ENCODE results near the gene PTRH1. TPM values are rescaled to one million over a fixed set of nuclear protein-coding genes. Genes with fewer than 3 reads are reported as not detected.

The PTRH1 gene
- total and polyA plus RNA-seq, 2 of the 13 experiments (the other 11 are each of a cell fraction or from before 2014, with no cell fraction given), result 4.0 to 10.4 TPM

DNA sequence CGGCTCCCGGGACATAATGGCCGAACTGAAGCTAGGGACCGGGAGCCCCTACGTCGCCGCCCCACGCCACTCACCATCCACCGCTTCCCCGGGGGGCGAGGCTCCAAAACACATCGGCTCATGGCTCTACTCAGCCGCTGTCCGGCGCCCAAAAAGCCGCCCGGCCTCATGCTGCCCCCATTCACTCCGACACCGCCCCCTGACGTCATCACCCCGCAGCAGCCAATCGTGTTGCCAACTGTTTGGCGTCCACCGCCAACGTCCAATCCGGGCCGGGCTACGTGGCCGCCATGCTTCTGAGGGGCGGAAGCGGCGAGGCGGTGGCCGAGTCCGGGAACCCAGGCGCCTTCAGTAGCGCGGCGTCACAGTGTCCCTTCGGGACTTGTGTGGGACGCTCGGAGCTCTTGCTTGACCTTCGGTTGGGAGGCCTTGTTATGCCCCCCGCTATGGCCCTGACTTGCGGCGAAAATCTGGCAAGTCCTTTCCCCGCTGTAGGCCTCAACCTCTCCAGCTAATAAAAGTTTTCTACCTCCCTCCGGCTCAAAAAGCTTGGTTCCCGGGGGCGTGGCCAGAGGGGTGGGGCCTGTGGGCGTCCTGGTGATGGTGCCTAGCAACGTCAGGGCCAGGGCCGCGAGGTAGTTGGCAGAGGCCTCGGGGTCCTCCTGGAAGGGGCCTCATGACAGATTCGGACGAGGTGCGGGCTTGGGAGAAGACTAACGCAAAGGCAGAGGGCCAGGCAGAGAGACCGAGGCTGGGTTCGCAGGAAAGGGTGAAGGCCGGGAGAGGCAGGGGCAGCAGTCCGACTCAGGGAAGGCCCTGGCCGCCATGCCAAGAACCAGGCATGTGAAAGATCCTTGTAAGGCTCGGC lies at the start of gene PTRH1, which contains the start of gene TTC16 (continued):
- TF ChIP-seq, protein P1, sequence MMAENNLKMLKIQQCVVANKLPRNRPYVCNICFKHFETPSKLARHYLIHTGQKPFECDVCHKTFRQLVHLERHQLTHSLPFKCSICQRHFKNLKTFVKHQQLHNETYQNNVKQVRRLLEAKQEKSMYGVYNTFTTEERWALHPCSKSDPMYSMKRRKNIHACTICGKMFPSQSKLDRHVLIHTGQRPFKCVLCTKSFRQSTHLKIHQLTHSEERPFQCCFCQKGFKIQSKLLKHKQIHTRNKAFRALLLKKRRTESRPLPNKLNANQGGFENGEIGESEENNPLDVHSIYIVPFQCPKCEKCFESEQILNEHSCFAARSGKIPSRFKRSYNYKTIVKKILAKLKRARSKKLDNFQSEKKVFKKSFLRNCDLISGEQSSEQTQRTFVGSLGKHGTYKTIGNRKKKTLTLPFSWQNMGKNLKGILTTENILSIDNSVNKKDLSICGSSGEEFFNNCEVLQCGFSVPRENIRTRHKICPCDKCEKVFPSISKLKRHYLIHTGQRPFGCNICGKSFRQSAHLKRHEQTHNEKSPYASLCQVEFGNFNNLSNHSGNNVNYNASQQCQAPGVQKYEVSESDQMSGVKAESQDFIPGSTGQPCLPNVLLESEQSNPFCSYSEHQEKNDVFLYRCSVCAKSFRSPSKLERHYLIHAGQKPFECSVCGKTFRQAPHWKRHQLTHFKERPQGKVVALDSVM (CRISPR knock-in tag; IDR thresholded peaks at IDR 0.05), result no peak; the same call in 1 of the 2 replicates
- TF ChIP-seq ZKSCAN5 (CRISPR knock-in tag; IDR thresholded peaks at IDR 0.05) (no peak), ZNF329 (CRISPR knock-in tag; IDR thresholded peaks at IDR 0.05; ENCODE audit: low read depth) (0 out of 2 replicates have a peak, but pooled peaks have one; percentile 19), ZNF737 (CRISPR knock-in tag; IDR thresholded peaks at IDR 0.05; ENCODE audit: borderline replicate concordance) (no peak), ZNF350 (CRISPR knock-in tag; IDR thresholded peaks at IDR 0.05; ENCODE audit: borderline replicate concordance, low read depth) (no peak; the same call in 1 of the 2 replicates), ZNF337 (CRISPR knock-in tag; IDR thresholded peaks at IDR 0.05; ENCODE audit: borderline replicate concordance, low read depth) (no peak), ZNF674 (CRISPR knock-in tag; IDR thresholded peaks at IDR 0.05; ENCODE audit: low read depth) (no peak), YY1 (IDR thresholded peaks at IDR 0.05; ENCODE audit: insufficient read depth, insufficient replicate concordance, low read depth, low read length) (peak; percentile 100), SMARCE1 (IDR thresholded peaks at IDR 0.05; ENCODE audit: borderline replicate concordance) (no peak), ZNF570 (CRISPR knock-in tag; IDR thresholded peaks at IDR 0.05; ENCODE audit: borderline replicate concordance) (no peak), ZSCAN25 (CRISPR knock-in tag; IDR thresholded peaks at IDR 0.05) (peak; percentile 49; the same call in 1 of the 2 replicates)
- TF ChIP-seq, protein P2, sequence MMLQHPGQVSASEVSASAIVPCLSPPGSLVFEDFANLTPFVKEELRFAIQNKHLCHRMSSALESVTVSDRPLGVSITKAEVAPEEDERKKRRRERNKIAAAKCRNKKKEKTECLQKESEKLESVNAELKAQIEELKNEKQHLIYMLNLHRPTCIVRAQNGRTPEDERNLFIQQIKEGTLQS (CRISPR knock-in tag; IDR thresholded peaks at IDR 0.05), result no peak
- TF ChIP-seq, protein P3, sequence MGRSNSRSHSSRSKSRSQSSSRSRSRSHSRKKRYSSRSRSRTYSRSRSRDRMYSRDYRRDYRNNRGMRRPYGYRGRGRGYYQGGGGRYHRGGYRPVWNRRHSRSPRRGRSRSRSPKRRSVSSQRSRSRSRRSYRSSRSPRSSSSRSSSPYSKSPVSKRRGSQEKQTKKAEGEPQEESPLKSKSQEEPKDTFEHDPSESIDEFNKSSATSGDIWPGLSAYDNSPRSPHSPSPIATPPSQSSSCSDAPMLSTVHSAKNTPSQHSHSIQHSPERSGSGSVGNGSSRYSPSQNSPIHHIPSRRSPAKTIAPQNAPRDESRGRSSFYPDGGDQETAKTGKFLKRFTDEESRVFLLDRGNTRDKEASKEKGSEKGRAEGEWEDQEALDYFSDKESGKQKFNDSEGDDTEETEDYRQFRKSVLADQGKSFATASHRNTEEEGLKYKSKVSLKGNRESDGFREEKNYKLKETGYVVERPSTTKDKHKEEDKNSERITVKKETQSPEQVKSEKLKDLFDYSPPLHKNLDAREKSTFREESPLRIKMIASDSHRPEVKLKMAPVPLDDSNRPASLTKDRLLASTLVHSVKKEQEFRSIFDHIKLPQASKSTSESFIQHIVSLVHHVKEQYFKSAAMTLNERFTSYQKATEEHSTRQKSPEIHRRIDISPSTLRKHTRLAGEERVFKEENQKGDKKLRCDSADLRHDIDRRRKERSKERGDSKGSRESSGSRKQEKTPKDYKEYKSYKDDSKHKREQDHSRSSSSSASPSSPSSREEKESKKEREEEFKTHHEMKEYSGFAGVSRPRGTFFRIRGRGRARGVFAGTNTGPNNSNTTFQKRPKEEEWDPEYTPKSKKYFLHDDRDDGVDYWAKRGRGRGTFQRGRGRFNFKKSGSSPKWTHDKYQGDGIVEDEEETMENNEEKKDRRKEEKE (IDR thresholded peaks at IDR 0.05), result no peak
- TF ChIP-seq, protein P4, sequence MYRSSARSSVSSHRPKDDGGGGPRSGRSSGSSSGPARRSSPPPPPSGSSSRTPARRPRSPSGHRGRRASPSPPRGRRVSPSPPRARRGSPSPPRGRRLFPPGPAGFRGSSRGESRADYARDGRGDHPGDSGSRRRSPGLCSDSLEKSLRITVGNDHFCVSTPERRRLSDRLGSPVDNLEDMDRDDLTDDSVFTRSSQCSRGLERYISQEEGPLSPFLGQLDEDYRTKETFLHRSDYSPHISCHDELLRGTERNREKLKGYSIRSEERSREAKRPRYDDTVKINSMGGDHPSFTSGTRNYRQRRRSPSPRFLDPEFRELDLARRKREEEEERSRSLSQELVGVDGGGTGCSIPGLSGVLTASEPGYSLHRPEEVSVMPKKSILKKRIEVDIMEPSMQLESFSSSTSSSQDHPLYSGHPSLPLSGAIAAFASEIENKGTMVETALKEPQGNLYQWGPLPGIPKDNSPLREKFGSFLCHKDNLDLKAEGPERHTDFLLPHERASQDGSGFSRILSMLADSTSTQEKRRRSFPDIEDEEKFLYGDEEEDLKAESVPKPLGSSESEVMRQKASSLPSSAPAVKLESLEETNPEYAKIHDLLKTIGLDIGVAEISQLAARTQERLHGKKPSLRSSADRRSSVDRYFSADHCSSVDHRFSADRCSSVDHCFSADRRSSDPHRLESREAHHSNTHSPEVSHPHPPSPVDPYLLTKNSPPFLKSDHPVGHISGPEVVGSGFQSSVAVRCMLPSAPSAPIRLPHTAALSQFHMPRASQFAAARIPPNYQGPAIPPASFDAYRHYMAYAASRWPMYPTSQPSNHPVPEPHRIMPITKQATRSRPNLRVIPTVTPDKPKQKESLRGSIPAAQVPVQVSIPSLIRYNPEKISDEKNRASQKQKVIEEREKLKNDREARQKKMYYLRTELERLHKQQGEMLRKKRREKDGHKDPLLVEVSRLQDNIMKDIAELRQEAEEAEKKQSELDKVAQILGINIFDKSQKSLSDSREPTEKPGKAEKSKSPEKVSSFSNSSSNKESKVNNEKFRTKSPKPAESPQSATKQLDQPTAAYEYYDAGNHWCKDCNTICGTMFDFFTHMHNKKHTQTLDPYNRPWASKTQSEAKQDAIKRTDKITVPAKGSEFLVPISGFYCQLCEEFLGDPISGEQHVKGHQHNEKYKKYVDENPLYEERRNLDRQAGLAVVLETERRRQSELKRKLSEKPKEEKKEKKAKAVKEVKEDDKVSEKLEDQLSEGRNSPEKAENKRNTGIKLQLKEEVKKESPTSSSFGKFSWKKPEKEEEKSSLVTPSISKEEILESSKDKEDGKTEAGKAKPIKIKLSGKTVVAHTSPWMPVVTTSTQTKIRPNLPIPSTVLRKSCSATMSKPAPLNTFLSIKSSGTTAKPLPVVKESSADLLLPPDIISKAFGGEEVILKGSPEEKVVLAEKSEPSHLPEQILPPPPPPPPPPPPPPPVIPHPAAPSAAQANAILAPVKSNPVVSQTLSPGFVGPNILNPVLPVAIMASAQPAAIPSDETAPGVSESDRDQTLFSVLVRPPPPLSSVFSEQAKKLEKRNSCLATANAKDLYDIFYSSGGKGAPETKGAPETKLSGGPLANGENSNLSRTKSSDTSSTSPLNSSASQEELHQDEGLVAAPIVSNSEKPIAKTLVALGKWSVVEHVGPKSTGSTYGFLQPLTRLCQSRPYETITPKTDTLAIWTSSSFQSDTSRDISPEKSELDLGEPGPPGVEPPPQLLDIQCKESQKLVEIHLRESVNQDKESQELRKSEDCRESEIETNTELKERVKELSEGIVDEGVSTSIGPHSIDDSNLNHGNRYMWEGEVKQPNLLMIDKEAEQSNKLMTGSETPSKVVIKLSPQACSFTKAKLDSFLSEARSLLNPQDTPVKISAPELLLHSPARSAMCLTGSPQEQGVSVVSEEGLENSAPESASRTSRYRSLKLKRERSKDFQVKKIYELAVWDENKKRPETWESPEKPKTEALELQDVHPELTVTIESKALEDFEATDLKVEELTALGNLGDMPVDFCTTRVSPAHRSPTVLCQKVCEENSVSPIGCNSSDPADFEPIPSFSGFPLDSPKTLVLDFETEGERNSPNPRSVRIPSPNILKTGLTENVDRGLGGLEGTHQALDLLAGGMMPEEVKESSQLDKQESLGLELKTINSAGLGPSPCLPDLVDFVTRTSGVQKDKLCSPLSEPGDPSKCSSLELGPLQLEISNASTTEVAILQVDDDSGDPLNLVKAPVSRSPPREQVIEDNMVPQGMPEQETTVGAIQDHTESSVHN (CRISPR knock-in tag; IDR thresholded peaks at IDR 0.05), result no peak
